Brain microvascular endothelial cell (primary cell): ENCODE results near the gene CDK2AP2.

ENCODE experiments used
- DNase-seq: peaks from one replicate; pipeline ENCODE4 v3.0.0-alpha.2; 2020
- H3K27ac ChIP-seq: fragments of 250-450 bp; sonication (Bioruptor Pico); 2 replicates; pipeline ENCODE4 v1.5.1; 2020; ENCODE audit warnings: mild to moderate bottlenecking, moderate library complexity
- H3K27me3 ChIP-seq: fragments of 250-450 bp; sonication (Bioruptor Pico); replicated peaks from 2 replicates; pipeline ENCODE4 v1.5.1; 2020; ENCODE audit warnings: mild to moderate bottlenecking
- H3K36me3 ChIP-seq: fragments of 250-450 bp; sonication (Bioruptor Pico); replicated peaks from 2 replicates; pipeline ENCODE4 v1.5.1; 2020; ENCODE audit warnings: mild to moderate bottlenecking
- H3K4me3 ChIP-seq: 2 replicates; pipeline ENCODE4 v1.5.1; 2011; ENCODE audit warnings: low read depth, mild to moderate bottlenecking, control low read depth, low read length, moderate library complexity
- CTCF ChIP-seq: IDR thresholded peaks from 2 replicates; pipeline ENCODE4 v1.5.1; 2011; ENCODE audit warnings: low read depth, mild to moderate bottlenecking, moderate library complexity, low read length, control low read depth, inconsistent platforms; ENCODE audit errors: missing control alignments
- in situ Hi-C: cut with HindIII; loops from 2 replicates; pipeline ENCODE4 v1.10.0; 2017; ENCODE audit warnings: low sequenced_read_pairs, low pct_ligation_motif_present

Gene CDK2AP2

GRCh38 chr11:67522844-67523555 lies 15.0 kb upstream of the CDK2AP2 start, which contains the start of gene CABP2:
Gene CABP2, minus strand, starts transcription at chr11:67523446. Its CDS starts 120 bp downstream, at chr11:67523326.
- no peak within 1 kb of the TSS for H3K27ac ChIP-seq
- no peak within 1 kb of the TSS for H3K4me3 ChIP-seq
- in situ Hi-C loops = no loop called here
- DNase-seq = no peak
- H3K27me3 ChIP-seq = no peaks in the 10 kb centered on the region
- no peak for TF ChIP-seq CTCF
- H3K36me3 ChIP-seq = no peaks in the 10 kb centered on the region

- in situ Hi-C loops = no loop called here
- no peaks in the 10 kb centered on the region for H3K27me3 ChIP-seq
- H3K4me3 ChIP-seq = no peak overlapping the region
- TF ChIP-seq CTCF = no peak
- DNase-seq = no peak
- no peaks in the 10 kb centered on the region for H3K36me3 ChIP-seq
- no peak overlapping the region for H3K27ac ChIP-seq
These were observed 14.4 kb upstream of the CDK2AP2 start for GRCh38 chr11:67522338-67522737.

- H3K36me3 ChIP-seq = no peaks in the 10 kb centered on the region
- TF ChIP-seq CTCF = no peak
- no peak for DNase-seq
- no peak overlapping the region for H3K27ac ChIP-seq
- no peak overlapping the region for H3K4me3 ChIP-seq
- no peaks in the 10 kb centered on the region for H3K27me3 ChIP-seq
- in situ Hi-C loops = no loop called here
These were observed 14.0 kb upstream of the CDK2AP2 start for GRCh38 chr11:67521924-67522323.

GRCh38 chr11:67520856-67521824 lies 13.2 kb upstream of the CDK2AP2 start:
- in situ Hi-C loops = no loop called here
- H3K4me3 ChIP-seq = no peak overlapping the region
- no peaks in the 10 kb centered on the region for H3K27me3 ChIP-seq
- no peak for TF ChIP-seq CTCF
- H3K27ac ChIP-seq = no peak overlapping the region
- DNase-seq = no peak
- no peaks in the 10 kb centered on the region for H3K36me3 ChIP-seq

GRCh38 chr11:67519726-67520125 lies 11.8 kb upstream of the CDK2AP2 start:
- no peak overlapping the region for H3K4me3 ChIP-seq
- in situ Hi-C loops = no loop called here
- no peak overlapping the region for H3K27ac ChIP-seq
- DNase-seq = no peak
- no peaks in the 10 kb centered on the region for H3K27me3 ChIP-seq
- TF ChIP-seq CTCF = no peak
- no peaks in the 10 kb centered on the region for H3K36me3 ChIP-seq
